Stimulated activated CD8-positive, alpha-beta memory T cell treated with anti-CD3 and anti-CD28 coated beads, Interleukin-7, amount 100 ng/mL, for 48 hours (primary cell): Measurements from ENCODE around the gene FAM210B.
"Not testable (repeated sequence)": the region's sequence is repeated elsewhere in the genome, so short reads cannot be mapped to it uniquely, and the experiment has no call there.

Experiments used
- DNase-seq, 2 donors: peaks; one replicate each; pipeline ENCODE4 v3.0.0-alpha.2; 2020; ENCODE audit warnings: low read depth in 1 of 2; ENCODE audit errors: extremely low read depth in 1 of 2

FAM210B gene

DNA sequence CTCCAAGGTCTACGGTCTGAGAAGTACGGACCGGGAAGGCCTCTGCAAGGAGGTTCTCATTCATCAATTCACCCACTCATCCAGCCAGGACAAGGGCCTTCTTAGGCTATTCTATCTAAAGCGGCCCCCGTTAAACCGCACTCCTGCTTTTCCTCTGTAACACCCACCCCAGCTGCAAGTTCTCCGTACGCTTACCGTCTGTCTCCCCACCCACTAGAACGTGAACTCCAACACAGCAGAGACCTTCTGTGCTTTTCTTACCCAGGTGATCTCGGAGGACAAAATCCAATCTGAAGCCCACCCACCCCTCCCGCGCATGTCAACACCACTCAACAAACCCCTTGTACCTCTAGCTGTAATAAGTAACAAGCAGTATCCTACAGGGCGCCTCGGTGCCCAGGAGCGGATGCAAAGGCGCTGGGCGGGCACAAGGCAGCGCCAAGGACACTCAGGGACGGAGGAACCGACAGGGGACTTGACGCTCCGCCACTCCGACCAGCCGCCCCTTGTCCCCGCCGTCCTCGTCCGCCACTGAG, 32.9 kb downstream of the FAM210B start:
- no peak for DNase-seq

- DNase-seq, result peak; percentile 99 to 100
Observed at GRCh38 chr20:56392132-56392880, 33.5 kb downstream of the FAM210B start, which contains the start of the genes AURKA and CSTF1. Gene AURKA (minus strand): TSS chr20:56392215. CDS start chr20:56388197, 4,018 bp downstream. Gene CSTF1 (plus strand): TSS chr20:56392645. CDS start chr20:56395553, 2,908 bp downstream.

GRCh38 chr20:56392881-56393482, 34.2 kb downstream of the FAM210B start:
- no peak for DNase-seq

DNA sequence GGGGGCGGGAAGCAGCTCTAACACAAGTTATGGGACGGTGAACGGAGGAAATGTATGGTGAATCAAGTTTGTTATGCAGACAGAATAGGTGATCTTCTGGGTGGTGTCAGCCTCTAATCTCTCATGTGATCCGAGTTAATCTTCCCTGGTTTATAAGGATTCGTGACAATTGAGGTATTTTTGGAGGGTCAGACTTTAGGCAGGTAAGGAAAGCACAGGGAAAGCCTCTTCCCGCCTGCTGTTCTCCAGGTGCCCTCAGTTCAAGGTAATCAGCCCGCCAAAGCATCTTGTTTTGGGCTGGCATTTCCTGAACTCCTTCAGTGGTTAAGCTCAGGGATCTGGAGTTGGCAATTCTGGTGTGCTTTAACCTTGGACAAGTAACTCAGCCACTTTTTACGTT, 34.9 kb downstream of the FAM210B start:
- no peak for DNase-seq

- DNase-seq, result no peak
Observed at GRCh38 chr20:56395166-56395565, 36.4 kb downstream of the FAM210B start.

DNA sequence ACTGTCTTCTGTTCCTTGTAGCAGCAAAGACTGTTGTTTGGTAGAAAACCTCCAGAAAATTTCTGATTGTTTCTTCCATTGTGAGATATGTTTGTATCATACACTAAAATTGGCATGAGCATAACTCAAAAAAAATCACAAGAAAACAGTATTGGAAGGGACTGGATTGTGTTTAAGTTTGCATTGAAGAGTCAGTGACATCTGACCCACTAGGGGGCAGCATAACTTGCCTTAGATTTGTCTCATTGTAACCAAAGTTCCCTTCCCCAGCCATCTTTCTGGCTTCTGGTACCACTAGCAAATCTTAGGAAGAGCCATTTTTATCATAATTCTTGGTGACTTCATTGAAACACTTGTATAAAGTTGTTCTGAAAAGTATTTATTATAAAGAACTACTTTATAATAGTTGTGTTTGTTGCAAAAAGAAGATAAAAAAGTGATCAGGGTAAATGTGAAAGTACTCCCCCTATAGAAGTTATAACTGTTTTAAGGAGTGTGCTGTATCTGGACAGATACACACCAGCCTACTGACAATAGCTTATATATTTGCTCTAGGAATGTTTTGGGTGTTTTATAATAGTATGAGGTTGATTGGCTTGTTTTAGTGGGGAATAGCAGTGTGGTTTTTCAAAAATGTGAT, 41.3 kb downstream of the FAM210B start:
- peak in 1 of 2 donors; percentile 31 for DNase-seq

DNA sequence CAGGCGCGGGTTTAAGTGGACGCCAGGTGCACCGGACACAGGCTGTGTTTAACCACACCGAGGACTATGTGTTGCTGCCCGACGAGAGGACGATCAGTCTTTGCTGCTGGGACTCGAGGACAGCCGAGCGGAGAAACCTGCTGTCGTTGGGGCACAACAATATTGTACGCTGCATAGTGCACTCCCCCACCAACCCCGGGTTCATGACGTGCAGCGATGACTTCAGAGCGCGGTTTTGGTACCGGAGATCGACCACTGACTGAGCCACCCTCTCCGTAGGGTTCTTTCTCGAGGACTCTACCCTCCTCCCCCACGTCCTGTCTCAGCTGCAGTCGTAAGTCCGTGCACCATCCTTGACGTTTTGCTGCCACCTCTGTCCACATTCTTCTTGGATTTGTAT, 44.7 kb downstream of the FAM210B start:
- DNase-seq, result no peak

DNA sequence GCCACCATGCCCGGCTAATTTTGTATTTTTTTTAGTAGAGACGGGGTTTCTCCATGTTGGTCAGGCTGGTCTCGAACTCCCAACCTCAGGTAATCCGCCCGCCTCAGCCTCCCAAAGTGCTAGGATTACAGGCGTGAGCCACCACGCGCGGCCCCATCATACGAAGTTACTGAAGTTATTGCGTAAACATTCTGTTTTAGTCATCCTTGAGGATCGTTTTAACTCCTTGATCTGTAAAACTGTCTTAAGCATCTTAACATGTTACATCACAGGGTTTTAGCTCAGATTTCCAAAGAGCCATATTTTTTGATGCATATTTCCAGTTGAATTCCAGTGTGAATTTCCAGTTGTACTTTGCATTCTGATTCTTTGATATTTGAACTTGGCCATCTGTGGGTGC, 46.6 kb downstream of the FAM210B start:
- not testable (repeated sequence) for DNase-seq

- DNase-seq, result no peak
Observed at GRCh38 chr20:56406910-56407309, 48.1 kb downstream of the FAM210B start.

DNA sequence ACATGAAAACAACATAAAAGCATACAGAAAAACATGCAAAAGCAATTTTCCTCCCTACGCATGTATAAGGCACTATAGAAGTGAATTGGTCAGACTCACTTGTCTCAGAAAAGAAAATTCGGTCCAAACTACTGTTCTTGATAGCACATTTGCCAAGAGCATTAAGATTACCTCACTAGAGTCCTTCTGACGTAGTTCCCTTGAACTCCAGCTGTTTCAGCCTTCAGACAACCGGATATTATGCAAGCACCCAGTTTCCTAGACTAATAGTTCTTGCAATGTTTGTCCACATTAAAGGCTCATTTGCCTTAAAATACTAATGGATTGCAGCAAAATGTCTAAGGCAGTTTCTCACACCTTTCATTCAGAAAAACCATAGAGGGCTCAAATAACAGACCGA, 50.7 kb downstream of the FAM210B start:
- no peak for DNase-seq

GRCh38 chr20:56409956-56410355, 51.2 kb downstream of the FAM210B start:
- DNase-seq, result no peak

DNA sequence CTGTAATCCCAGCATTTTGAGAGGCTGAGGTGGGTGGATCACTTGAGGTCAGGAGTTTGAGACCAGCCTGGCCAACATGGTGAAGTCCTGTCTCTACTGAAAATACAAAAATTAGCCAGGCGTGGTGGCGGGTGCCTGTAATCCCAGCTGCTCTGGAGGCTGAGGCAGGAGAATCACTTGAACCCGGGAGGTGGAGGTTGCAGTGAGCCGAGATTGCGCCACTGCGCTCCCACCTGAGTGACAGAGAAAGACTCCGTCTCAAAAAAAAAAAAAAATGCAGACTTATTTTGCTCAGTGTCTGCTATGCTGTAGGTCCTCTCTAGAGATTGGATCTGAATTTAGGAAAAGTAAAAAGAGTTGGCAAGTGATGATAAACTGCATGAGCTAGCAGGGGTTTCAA, 52.5 kb downstream of the FAM210B start:
- not testable (repeated sequence) for DNase-seq

DNA sequence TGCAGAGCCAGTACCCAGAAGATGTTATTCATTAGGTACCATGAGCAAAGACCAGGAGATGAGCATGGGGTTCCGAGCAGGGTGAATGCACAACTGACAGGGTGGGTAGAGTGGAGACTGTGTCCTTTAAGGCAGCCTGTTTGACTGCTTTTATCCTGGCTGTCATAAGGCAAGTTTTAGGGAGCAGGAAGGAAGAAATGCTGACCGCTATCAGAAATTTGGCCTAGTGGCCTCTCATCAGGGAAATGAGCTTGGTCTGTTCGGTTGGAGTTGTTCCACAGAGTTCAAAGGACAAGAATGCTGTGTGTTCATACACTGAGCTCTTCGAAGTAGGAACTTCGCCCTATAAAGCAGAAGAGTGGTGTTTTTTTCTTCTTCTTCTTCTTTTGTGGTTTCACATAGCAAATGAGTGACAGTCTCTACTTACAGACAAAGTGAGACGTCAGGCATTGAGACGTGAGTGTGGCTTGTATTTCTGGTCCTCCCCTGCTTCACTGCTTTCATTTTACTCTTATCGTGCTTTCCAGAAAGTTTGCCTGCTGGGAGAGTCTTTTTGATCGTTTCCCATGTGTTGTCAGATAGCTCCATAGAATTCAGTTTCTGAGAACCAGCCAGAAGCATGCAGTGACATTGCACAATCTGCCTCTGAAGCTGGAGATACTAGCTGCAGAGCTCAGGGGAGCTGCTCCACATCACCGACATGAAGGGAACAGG, 53.1 kb downstream of the FAM210B start, which contains the start of gene CASS4:
TSS of gene CASS4 (plus strand) at position 502 of the 714 bp plus-strand sequence. CDS start at position 701, 199 bp downstream.
- DNase-seq, result no peak

DNA sequence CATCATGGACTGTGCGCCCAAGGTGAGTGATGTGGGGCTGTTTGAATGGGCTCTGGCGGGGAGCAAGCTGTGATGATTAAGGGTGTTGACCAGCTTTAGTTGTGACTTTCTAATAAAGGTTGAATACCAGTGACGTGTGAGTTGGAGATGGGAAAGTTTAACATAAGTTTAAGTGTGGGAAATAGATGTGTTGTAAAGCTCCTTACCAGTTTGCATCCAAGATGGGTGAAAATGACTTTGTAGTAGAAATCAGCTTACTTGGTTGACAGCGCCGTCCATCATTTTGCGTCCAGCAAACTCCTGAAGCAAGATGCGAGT, 53.7 kb downstream of the FAM210B start:
- no peak for DNase-seq

DNA sequence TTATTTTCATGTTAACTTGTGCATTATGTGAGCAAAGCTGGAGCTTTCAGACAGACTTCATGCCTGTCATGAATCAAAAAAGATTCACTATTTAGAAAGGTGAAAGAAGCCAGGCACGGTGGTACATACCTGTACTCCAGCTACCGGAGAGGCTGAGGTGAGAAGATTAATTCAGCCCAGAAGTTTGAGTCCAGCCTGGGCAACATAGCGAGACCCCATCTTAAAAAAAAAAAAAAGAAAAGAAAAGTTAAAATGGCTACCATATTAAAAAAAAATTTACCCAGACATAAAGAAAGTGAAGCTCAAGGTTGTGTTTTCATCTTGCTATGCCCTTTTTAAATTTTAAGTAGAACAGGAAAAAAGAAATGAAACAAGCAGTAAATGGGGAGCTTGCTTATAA, 54.2 kb downstream of the FAM210B start:
- DNase-seq, result no peak

DNA sequence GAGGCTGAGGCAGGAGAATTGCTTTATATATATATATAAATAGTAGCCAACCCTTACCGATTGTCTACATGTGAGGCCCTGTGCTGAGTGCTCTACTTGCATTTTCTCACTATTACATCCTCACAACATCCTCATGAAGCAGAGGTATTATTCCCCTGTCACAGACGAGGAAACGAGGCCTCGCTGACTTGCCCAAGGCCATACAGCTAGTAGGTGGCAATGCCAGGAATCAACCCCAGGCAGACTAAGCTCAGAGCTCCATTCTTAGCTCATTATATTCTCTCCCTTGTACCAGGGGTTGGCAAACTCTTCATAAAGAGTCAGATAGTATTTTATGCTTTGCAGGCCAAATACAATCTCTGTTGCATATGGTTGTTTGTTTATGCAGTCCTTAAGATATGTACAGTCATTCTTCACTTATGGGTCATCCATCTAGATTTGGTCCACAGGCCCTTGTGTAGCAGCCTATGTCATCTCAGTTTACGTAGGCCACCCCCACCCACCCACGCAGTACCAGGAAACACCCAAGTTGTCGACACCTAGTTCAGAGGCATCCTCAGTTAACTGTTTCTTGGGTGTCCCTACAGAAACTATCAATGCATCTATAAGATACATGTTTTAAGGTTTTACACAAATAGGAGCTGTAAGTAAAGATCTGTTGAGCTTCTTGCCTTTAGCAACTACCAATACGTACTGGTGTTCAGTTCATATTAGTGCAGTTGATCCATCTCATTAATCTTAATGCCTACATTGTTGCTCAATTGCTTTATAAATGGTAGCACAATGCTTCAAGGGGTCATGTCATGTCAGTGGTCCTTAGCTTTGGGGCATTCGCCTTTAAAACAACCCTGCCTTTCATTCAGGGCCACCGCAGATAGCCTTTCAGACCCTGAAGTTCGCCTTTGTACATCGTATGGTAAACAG, 56.3 kb downstream of the FAM210B start:
- DNase-seq, result peak in 1 of 2 donors; percentile 72

DNA sequence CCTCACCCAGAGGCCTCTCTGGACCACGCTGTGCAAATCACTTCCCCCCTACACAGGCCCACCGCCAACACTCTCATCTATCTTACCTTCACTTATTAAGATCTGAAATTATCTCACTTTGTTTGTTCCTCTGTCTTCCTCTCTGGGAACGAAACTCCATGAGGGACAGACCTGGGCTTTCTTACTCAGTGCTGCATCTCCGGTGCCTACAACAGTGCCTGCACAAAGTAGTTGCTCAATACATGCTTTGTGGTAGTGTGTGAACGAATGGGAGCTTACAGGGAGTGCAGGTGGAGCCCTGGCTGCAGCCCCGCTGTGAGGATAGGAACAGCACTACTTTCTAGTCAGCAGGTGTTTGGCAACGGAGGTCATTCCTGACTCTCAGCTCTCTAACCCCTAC, 58.6 kb downstream of the FAM210B start:
- no peak for DNase-seq

- no peak for DNase-seq
Observed at GRCh38 chr20:56417911-56418310, 59.1 kb downstream of the FAM210B start.
